Measurements from ENCODE around the gene MYADML2. TPM values are rescaled to one million over a fixed set of nuclear protein-coding genes. Genes with fewer than 3 reads are reported as not detected.

MYADML2 gene
- total RNA-seq, 1 experiment from 2014 or later: 0.22 TPM

- Mint-ChIP-seq H3K36me3 (ENCODE audit: insufficient read depth in 1 of 3, low read depth in 3 of 3) (peaks cover 24 to 62% (median 55%) of the 10 kb centered on the region in 3 experiments; a peak in 6 of 7 replicates), H3K4me1 (peaks cover 17 to 18% of the 10 kb centered on the region in 2 experiments), H3K27me3 (ENCODE audit: low read depth) (no peaks in the 10 kb centered on the region), H3K4me3 (peak within 1 kb of the TSS; percentile 80 to 89), H3K27ac (peak within 1 kb of the TSS; percentile 75 to 91 (median 88); a peak in 5 of 7 replicates), H3K9me3 (no peaks in the 10 kb centered on the region; a peak in 1 of 5 replicates)
- peaks cover 5% of the 10 kb centered on the region for H3K23me2 ChIP-seq (ENCODE audit: insufficient read length, low read depth, low read length, poor library complexity, severe bottlenecking)
- no peak within 1 kb of the TSS for H3T11ph ChIP-seq (ENCODE audit: low read length)
- peaks cover 2% of the 10 kb centered on the region for H3K79me1 ChIP-seq (ENCODE audit: insufficient read depth, low read depth, low read length, poor library complexity, severe bottlenecking)
- TF ChIP-seq, protein P1, sequence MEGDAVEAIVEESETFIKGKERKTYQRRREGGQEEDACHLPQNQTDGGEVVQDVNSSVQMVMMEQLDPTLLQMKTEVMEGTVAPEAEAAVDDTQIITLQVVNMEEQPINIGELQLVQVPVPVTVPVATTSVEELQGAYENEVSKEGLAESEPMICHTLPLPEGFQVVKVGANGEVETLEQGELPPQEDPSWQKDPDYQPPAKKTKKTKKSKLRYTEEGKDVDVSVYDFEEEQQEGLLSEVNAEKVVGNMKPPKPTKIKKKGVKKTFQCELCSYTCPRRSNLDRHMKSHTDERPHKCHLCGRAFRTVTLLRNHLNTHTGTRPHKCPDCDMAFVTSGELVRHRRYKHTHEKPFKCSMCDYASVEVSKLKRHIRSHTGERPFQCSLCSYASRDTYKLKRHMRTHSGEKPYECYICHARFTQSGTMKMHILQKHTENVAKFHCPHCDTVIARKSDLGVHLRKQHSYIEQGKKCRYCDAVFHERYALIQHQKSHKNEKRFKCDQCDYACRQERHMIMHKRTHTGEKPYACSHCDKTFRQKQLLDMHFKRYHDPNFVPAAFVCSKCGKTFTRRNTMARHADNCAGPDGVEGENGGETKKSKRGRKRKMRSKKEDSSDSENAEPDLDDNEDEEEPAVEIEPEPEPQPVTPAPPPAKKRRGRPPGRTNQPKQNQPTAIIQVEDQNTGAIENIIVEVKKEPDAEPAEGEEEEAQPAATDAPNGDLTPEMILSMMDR (conservative IDR thresholded peaks at IDR 0.05): no peak; the same call in 2 of the 3 replicates
- no peak within 1 kb of the TSS for H4K91ac ChIP-seq (ENCODE audit: insufficient read length, low read depth, low read length)
- H3K9me3 ChIP-seq (ENCODE audit: control insufficient read depth, low read depth, low read length): no peaks in the 10 kb centered on the region
- no peak within 1 kb of the TSS for H2BK12ac ChIP-seq (ENCODE audit: insufficient read length, low read depth, low read length)
- H2BK5ac ChIP-seq (ENCODE audit: insufficient read length, low read length): no peak within 1 kb of the TSS
- no peaks in the 10 kb centered on the region for H4K20me1 ChIP-seq (ENCODE audit: control insufficient read depth, insufficient read depth, insufficient read length)
- H4K5ac ChIP-seq (ENCODE audit: insufficient read length, low read depth, low read length): no peak within 1 kb of the TSS
- H2AFZ ChIP-seq (ENCODE audit: low read length): no peak within 1 kb of the TSS
- H3K14ac ChIP-seq (ENCODE audit: insufficient read depth, low read length): no peak within 1 kb of the TSS; the same call in 1 of the 2 replicates
- no peak within 1 kb of the TSS for H2BK120ac ChIP-seq (ENCODE audit: low read depth, low read length, poor library complexity, severe bottlenecking)
- H3K27me3 ChIP-seq (ENCODE audit: insufficient read depth, low read length): no peaks in the 10 kb centered on the region
- no peak within 1 kb of the TSS for H3K18ac ChIP-seq (ENCODE audit: insufficient read length, low read depth, low read length)
- no peak within 1 kb of the TSS for H3K27ac ChIP-seq (ENCODE audit: insufficient read length, low read depth, low read length)
- no peaks in the 10 kb centered on the region for H3K4me1 ChIP-seq (ENCODE audit: insufficient read depth, low read length)
- no peak within 1 kb of the TSS for H3K23ac ChIP-seq (ENCODE audit: insufficient read length, low read depth, low read length)
- H3K4me2 ChIP-seq (ENCODE audit: insufficient read depth, insufficient read length, low read length): peak within 1 kb of the TSS; percentile 74
- H4K8ac ChIP-seq (replicated peaks; ENCODE audit: insufficient read length, low read depth, low read length): no peak within 1 kb of the TSS
- peak within 1 kb of the TSS; percentile 6 for H3K9ac ChIP-seq (ENCODE audit: extremely low read depth, insufficient read length, low read length)
- H2AK5ac ChIP-seq (ENCODE audit: insufficient read length, low read length): no peak within 1 kb of the TSS
- no peak within 1 kb of the TSS for H2BK15ac ChIP-seq (ENCODE audit: low read depth, low read length)
- H3K79me2 ChIP-seq (ENCODE audit: insufficient read depth, low read length): peaks cover 7% of the 10 kb centered on the region; the same call in 1 of the 2 replicates
- WGBS (ENCODE audit: extremely low coverage, insufficient read length, low lambda C conversion rate): no CpG with 5 or more reads among the region's 94 CpGs
- peak; percentile 93 for DNase-seq
- H3K4ac ChIP-seq (ENCODE audit: low read depth, low read length): no peak within 1 kb of the TSS
- no peak within 1 kb of the TSS for H2BK20ac ChIP-seq (ENCODE audit: low read depth, low read length, poor library complexity, severe bottlenecking)
- no peak within 1 kb of the TSS for H3K56ac ChIP-seq (ENCODE audit: insufficient read length, low read depth, low read length)
These were observed 29.3 kb downstream of the MYADML2 start, which contains the start of gene SIRT7 for GRCh38 chr17:81917565-81918332. TSS of gene SIRT7 (minus strand) at chr17:81918176. CDS start at chr17:81918131, 45 bp downstream.

All from H9 (cell line).